DMS153 treated with DMSO at 0.1 percent for 48 hours (cell line): ENCODE data around the gene ZNF778.

ENCODE experiments used
- DNase-seq: peaks from one replicate; lab custom pipeline; 2025; ENCODE audit not compliant: unreplicated experiment; lab: John Stamatoyannopoulos, UW

Gene ZNF778

GRCh38 chr16:89273741-89274472 is 56.4 kb downstream of the ZNF778 start:
- no peak for DNase-seq

- no peak for DNase-seq
Measured at GRCh38 chr16:89274561-89275283, 57.2 kb downstream of the ZNF778 start.

- DNase-seq, result no peak
Measured at GRCh38 chr16:89275284-89275584, 57.7 kb downstream of the ZNF778 start.

GRCh38 chr16:89275837-89276720 is 58.6 kb downstream of the ZNF778 start:
- DNase-seq, result no peak

- DNase-seq, result no peak
Measured at GRCh38 chr16:89277049-89277448, 59.5 kb downstream of the ZNF778 start.

- no peak for DNase-seq
Measured at GRCh38 chr16:89277641-89278341, 60.3 kb downstream of the ZNF778 start.

- DNase-seq, result no peak
Measured at GRCh38 chr16:89278441-89279240, 61.1 kb downstream of the ZNF778 start.

- DNase-seq, result no peak
Measured at GRCh38 chr16:89279666-89280481, 62.4 kb downstream of the ZNF778 start.

- no peak for DNase-seq
Measured at GRCh38 chr16:89280546-89281188, 63.2 kb downstream of the ZNF778 start.

GRCh38 chr16:89281189-89281577 is 63.7 kb downstream of the ZNF778 start:
- no peak for DNase-seq

- DNase-seq, result no peak
Measured at GRCh38 chr16:89281829-89282228, 64.3 kb downstream of the ZNF778 start.

- DNase-seq, result no peak
Measured at GRCh38 chr16:89282523-89282922, 65.0 kb downstream of the ZNF778 start.

GRCh38 chr16:89283449-89283848 is 65.9 kb downstream of the ZNF778 start:
- no peak for DNase-seq

- DNase-seq, result no peak
Measured at GRCh38 chr16:89285381-89285780, 67.9 kb downstream of the ZNF778 start.

GRCh38 chr16:89286096-89286495 is 68.6 kb downstream of the ZNF778 start:
- DNase-seq, result no peak
